Transverse colon (tissue), 4 donors: ENCODE results near the gene OLFML3.

ENCODE experiments used
- POLR2AphosphoS5 ChIP-seq, 3 donors: sonication (generic); formaldehyde crosslinking; IDR thresholded peaks; one replicate each; pipeline ENCODE4 v1.6.1; 2016; ENCODE audit warnings: antibody characterized with exemption in 3 of 3
- TF ChIP-seq, protein P1 (sequence below), 5 experiments: fragments of 200-600 bp in 3 of 5; fragments of 450-650 bp in 2 of 5; sonication (generic) in 3 of 5; IDR thresholded peaks; 1 replicate in 2 of 5; 2 replicates in 3 of 5; pipeline ENCODE4 v1.5.1; 2016 to 2017; ENCODE audit warnings: antibody characterized with exemption in 5 of 5, inconsistent platforms in 3 of 5, mild to moderate bottlenecking in 2 of 5, moderate library complexity in 1 of 5

DNA sequence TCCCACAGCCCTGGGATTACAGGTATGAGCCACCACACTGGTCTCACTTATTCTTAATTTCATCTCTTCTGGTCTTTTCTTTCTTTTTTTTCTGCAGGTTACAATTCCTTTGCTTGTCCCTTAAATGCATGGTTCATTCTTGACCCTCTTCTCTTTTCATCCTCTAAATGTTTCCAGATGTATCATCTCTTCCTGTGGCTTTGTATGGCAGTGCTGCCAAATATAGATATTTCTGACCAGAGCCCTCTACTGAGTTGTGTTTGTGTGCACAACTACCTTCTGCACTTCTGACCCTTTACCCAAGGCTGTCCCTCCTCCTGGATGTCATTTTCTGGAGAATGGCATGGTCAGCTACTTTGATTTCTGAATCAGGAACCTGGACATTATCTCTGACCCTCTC is 32.5 kb downstream of the OLFML3 start:
- TF ChIP-seq POLR2AphosphoS5 (IDR thresholded peaks at IDR 0.05), result no peak
- TF ChIP-seq, protein P1, sequence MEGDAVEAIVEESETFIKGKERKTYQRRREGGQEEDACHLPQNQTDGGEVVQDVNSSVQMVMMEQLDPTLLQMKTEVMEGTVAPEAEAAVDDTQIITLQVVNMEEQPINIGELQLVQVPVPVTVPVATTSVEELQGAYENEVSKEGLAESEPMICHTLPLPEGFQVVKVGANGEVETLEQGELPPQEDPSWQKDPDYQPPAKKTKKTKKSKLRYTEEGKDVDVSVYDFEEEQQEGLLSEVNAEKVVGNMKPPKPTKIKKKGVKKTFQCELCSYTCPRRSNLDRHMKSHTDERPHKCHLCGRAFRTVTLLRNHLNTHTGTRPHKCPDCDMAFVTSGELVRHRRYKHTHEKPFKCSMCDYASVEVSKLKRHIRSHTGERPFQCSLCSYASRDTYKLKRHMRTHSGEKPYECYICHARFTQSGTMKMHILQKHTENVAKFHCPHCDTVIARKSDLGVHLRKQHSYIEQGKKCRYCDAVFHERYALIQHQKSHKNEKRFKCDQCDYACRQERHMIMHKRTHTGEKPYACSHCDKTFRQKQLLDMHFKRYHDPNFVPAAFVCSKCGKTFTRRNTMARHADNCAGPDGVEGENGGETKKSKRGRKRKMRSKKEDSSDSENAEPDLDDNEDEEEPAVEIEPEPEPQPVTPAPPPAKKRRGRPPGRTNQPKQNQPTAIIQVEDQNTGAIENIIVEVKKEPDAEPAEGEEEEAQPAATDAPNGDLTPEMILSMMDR (IDR thresholded peaks at IDR 0.05), result no peak
